Measurements from ENCODE around the gene ZNF511. TPM values are rescaled to one million over a fixed set of nuclear protein-coding genes. Genes with fewer than 3 reads are reported as not detected.

The ZNF511 gene
- total RNA-seq, 1 experiment from 2014 or later, result 48.7 TPM

- peaks cover 4% of the 10 kb centered on the region for H3K36me3 ChIP-seq (replicated peaks; ENCODE audit: control insufficient read depth, insufficient read depth, low read length)
- H3K4me3 ChIP-seq (ENCODE audit: insufficient read depth, low read depth, low read length), result no peak overlapping the region
- DNase-seq, result peak; percentile 83
- no peaks in the 10 kb centered on the region; the same call in 1 of the 2 replicates for H3K27me3 ChIP-seq (ENCODE audit: control insufficient read depth, insufficient read depth, low read length)
Measured at GRCh38 chr10:133351408-133352318, 42.9 kb downstream of the ZNF511 start.

- peak; percentile 59 for DNase-seq
- Histone ChIP-seq H3K4me3 (ENCODE audit: insufficient read depth, low read depth, low read length) (no peak overlapping the region), H3K36me3 (replicated peaks; ENCODE audit: control insufficient read depth, insufficient read depth, low read length) (peaks cover 4% of the 10 kb centered on the region), H3K27me3 (ENCODE audit: control insufficient read depth, insufficient read depth, low read length) (no peaks in the 10 kb centered on the region; the same call in 1 of the 2 replicates)
Measured at GRCh38 chr10:133353202-133353959, 44.7 kb downstream of the ZNF511 start.

DNA sequence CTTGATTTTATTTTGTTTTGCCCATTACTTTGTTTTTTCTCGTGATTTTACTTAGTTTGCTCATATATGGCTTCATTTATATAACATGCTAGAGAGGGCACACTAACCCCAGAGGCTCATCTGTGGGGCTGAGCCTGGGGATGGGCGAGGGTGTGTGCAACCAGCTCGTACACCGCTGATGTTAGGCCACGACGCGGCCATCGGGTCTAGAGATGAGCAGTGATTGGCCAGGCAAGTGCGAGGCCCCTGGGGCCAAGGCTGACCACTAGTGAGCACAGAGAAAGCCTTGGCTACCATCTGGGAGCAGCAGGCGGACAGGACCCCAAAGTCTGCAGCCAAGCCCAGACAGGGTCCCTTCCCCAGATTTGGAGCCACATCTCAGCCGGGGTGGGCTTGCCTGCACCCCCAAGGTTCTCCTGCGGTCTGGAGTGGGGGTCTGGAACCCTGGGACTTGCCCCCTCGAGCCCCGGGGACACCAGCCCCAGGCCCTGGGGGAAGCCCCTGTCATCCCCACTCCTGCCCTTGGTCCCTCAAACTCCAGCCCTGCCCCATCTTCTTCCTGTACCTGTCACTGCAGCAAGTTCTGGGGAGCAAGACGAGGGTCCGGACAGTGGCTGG is 45.4 kb downstream of the ZNF511 start:
- no peak for DNase-seq
- Histone ChIP-seq H3K4me3 (ENCODE audit: insufficient read depth, low read depth, low read length) (no peak overlapping the region), H3K36me3 (replicated peaks; ENCODE audit: control insufficient read depth, insufficient read depth, low read length) (peaks cover 4% of the 10 kb centered on the region), H3K27me3 (ENCODE audit: control insufficient read depth, insufficient read depth, low read length) (no peaks in the 10 kb centered on the region; the same call in 1 of the 2 replicates)

DNA sequence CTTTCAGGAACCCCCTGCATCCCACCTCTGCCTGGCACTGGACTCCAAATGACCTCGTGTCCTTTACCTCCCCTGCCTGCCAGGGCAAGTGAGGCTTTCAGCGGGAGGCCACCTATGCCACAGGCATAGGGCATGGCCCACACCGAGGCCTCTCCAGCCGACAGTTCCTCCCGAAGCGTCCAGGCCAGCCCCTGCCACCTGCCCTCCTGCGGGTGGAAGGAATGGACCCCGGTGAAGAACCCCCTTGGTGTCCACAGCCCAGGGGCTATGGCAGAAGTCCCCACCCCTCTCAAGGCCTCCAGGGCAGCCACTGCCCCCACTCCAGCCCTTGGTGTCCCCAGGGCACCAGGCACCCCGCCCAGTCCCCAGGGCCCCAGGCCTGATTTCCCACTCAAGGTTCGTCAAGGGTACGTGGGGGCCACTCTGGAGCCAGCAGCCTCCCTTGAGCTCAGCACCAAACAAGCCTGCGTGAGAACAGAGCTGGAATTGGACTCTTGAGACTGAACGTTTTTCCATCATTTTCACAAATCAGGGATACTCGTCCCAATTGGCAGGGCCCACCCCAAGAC is 46.0 kb downstream of the ZNF511 start:
- Histone ChIP-seq H3K27me3 (ENCODE audit: control insufficient read depth, insufficient read depth, low read length) (no peaks in the 10 kb centered on the region; the same call in 1 of the 2 replicates), H3K4me3 (ENCODE audit: insufficient read depth, low read depth, low read length) (no peak overlapping the region), H3K36me3 (replicated peaks; ENCODE audit: control insufficient read depth, insufficient read depth, low read length) (peaks cover 4% of the 10 kb centered on the region)
- DNase-seq, result no peak

GRCh38 chr10:133355266-133355665 is 46.6 kb downstream of the ZNF511 start:
- DNase-seq, result no peak
- no peak overlapping the region for H3K4me3 ChIP-seq (ENCODE audit: insufficient read depth, low read depth, low read length)
- no peaks in the 10 kb centered on the region for H3K27me3 ChIP-seq (ENCODE audit: control insufficient read depth, insufficient read depth, low read length)
- H3K36me3 ChIP-seq (replicated peaks; ENCODE audit: control insufficient read depth, insufficient read depth, low read length), result peaks cover 4% of the 10 kb centered on the region

DNA sequence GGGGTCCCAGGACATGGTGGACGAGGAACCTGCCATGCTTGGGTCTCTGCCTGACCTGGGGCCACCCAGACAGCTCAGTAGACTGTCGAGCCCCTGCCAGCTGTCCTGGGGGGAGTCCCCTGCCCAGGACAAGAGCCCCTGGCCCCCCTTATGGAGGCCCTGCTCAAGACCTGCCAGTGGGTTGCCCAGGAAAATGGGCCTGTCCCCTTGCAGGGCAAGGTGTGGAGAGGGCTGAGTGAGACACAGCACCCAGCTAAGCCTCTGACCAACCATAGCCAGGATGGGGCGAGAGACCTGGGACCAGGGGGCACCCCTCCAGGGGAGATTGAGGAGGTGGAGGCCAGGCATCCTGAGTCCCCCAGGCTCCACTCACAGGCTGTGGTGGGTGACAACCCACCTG is 47.3 kb downstream of the ZNF511 start:
- Histone ChIP-seq H3K36me3 (replicated peaks; ENCODE audit: control insufficient read depth, insufficient read depth, low read length) (peaks cover 4% of the 10 kb centered on the region), H3K27me3 (ENCODE audit: control insufficient read depth, insufficient read depth, low read length) (no peaks in the 10 kb centered on the region), H3K4me3 (ENCODE audit: insufficient read depth, low read depth, low read length) (no peak overlapping the region)
- peak; percentile 51 for DNase-seq

DNA sequence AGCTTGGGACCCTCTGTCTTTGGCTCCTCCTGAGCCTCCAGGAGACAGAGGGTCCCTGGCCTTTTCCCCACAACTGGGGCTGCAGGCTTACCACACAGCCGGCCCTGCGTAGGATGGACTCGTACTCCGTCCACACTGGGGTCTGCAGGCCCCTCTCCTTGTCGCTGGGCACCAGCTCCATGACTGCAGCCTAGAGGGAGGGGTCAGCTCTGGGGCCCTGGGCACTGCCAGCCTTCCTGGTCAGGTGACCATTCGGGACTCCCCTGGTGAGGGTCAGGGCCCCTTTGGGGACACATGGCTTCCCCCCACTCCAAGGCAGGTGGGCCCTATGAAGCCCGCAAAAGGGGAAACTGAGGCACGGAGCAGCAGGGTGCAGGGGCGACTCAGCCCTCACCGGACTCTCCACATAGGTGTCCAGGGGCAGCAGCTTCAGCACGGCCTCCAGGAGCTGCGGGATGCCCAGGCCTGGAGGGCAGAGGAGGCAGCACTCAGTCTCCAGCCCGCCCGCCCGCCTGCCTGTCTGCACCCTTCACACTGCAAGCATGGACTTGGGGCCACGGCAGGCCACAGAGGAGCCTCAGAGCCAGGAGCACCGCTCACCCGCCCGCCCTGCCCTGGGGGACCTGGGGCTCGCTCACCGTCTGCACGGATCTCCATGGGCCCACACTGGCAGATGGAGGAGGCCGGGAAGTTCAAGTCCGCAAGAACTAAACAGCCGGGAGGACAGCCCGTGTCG is 48.0 kb downstream of the ZNF511 start:
- Histone ChIP-seq H3K4me3 (ENCODE audit: insufficient read depth, low read depth, low read length) (peak overlapping the region; percentile 78), H3K27me3 (ENCODE audit: control insufficient read depth, insufficient read depth, low read length) (no peaks in the 10 kb centered on the region), H3K36me3 (replicated peaks; ENCODE audit: control insufficient read depth, insufficient read depth, low read length) (peaks cover 4% of the 10 kb centered on the region)
- DNase-seq, result peak; percentile 87

GRCh38 chr10:133357285-133358161 is 48.8 kb downstream of the ZNF511 start, which contains the start of gene FUOM:
Gene FUOM, minus strand, starts transcription at chr10:133358019. Its CDS starts 12 bp downstream, at chr10:133358007.
- H3K4me3 ChIP-seq (ENCODE audit: insufficient read depth, low read depth, low read length), result peak within 1 kb of the TSS; percentile 78
- no peaks in the 10 kb centered on the region for H3K27me3 ChIP-seq (ENCODE audit: control insufficient read depth, insufficient read depth, low read length)
- peaks cover 5% of the 10 kb centered on the region for H3K36me3 ChIP-seq (replicated peaks; ENCODE audit: control insufficient read depth, insufficient read depth, low read length)
- DNase-seq, result peak; percentile 100

- no peak for DNase-seq
Measured at GRCh38 chr10:133358162-133358924, 49.6 kb downstream of the ZNF511 start.

GRCh38 chr10:133358925-133359310 is 50.2 kb downstream of the ZNF511 start:
- Histone ChIP-seq H3K27me3 (ENCODE audit: control insufficient read depth, insufficient read depth, low read length) (no peaks in the 10 kb centered on the region), H3K4me3 (ENCODE audit: insufficient read depth, low read depth, low read length) (no peak overlapping the region), H3K36me3 (replicated peaks; ENCODE audit: control insufficient read depth, insufficient read depth, low read length) (peaks cover 8% of the 10 kb centered on the region)
- DNase-seq, result peak; percentile 49

More at GRCh38 chr10:133358162-133358924, 49.6 kb downstream of the ZNF511 start:
- H3K36me3 ChIP-seq (replicated peaks; ENCODE audit: control insufficient read depth, insufficient read depth, low read length), result peaks cover 8% of the 10 kb centered on the region
- H3K27me3 ChIP-seq (ENCODE audit: control insufficient read depth, insufficient read depth, low read length), result no peaks in the 10 kb centered on the region
- H3K4me3 ChIP-seq (ENCODE audit: insufficient read depth, low read depth, low read length), result no peak overlapping the region

DNA sequence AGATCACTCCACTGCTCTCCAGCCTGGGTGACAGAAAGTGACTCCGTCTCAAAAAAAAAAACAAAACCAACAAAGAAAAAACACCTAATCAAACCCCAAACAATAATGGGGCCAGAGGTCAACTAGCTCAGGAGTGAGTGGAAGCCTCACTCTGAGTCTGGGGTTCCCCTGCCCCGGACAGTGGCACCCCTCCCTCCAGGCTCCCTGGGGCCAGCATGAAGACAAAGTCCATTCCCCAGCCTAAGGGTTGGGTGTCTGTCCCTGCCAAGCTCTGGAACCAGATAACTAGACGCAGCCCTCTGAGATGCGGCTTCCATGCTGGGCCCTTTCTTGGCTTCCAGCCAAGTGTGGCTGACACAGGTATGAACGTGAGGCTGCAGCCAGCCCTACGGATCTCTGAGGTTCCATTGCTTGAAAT is 50.8 kb downstream of the ZNF511 start:
- no peak overlapping the region for H3K4me3 ChIP-seq (ENCODE audit: insufficient read depth, low read depth, low read length)
- H3K36me3 ChIP-seq (replicated peaks; ENCODE audit: control insufficient read depth, insufficient read depth, low read length), result peaks cover 8% of the 10 kb centered on the region
- no peaks in the 10 kb centered on the region for H3K27me3 ChIP-seq (ENCODE audit: control insufficient read depth, insufficient read depth, low read length)
- peak; percentile 50 for DNase-seq

GRCh38 chr10:133359972-133360610 is 51.4 kb downstream of the ZNF511 start:
- no peak overlapping the region for H3K4me3 ChIP-seq (ENCODE audit: insufficient read depth, low read depth, low read length)
- H3K27me3 ChIP-seq (ENCODE audit: control insufficient read depth, insufficient read depth, low read length), result no peaks in the 10 kb centered on the region
- DNase-seq, result no peak
- peaks cover 11% of the 10 kb centered on the region for H3K36me3 ChIP-seq (replicated peaks; ENCODE audit: control insufficient read depth, insufficient read depth, low read length)

Measured in H7 (cell line).